ENCODE data around the gene IMPACT.

Gene IMPACT

GRCh38 chr18:24426398-24427294 is at the start of gene IMPACT:
TSS of gene IMPACT (plus strand) at chr18:24426670. CDS start at chr18:24426757, 87 bp downstream.
- in situ Hi-C loops (cut with MboI; ENCODE audit: low sequenced_read_pairs, unreplicated experiment): no loop called here
- no peak for TF ChIP-seq CTCF (IDR thresholded peaks at IDR 0.05; ENCODE audit: borderline replicate concordance, control extremely low read depth, extremely low read depth, insufficient read depth, missing control alignments)
- DNase-seq (ENCODE audit: low spot score): peak; percentile 83

GRCh38 chr18:24378598-24378997 is 47.9 kb upstream of the IMPACT start:
- DNase-seq (ENCODE audit: low spot score): no peak
- in situ Hi-C loops (cut with MboI; ENCODE audit: low sequenced_read_pairs, unreplicated experiment): no loop called here
- TF ChIP-seq CTCF (IDR thresholded peaks at IDR 0.05; ENCODE audit: borderline replicate concordance, control extremely low read depth, extremely low read depth, insufficient read depth, missing control alignments): no peak

GRCh38 chr18:24380163-24380747 is 46.2 kb upstream of the IMPACT start:
- in situ Hi-C loops (cut with MboI; ENCODE audit: low sequenced_read_pairs, unreplicated experiment): no loop called here
- no peak for DNase-seq (ENCODE audit: low spot score)
- no peak for TF ChIP-seq CTCF (IDR thresholded peaks at IDR 0.05; ENCODE audit: borderline replicate concordance, control extremely low read depth, extremely low read depth, insufficient read depth, missing control alignments)

GRCh38 chr18:24381126-24381525 is 45.3 kb upstream of the IMPACT start:
- DNase-seq (ENCODE audit: low spot score): no peak
- TF ChIP-seq CTCF (IDR thresholded peaks at IDR 0.05; ENCODE audit: borderline replicate concordance, control extremely low read depth, extremely low read depth, insufficient read depth, missing control alignments): no peak
- in situ Hi-C loops (cut with MboI; ENCODE audit: low sequenced_read_pairs, unreplicated experiment): no loop called here

GRCh38 chr18:24386681-24387080 is 39.8 kb upstream of the IMPACT start:
- no peak for TF ChIP-seq CTCF (IDR thresholded peaks at IDR 0.05; ENCODE audit: borderline replicate concordance, control extremely low read depth, extremely low read depth, insufficient read depth, missing control alignments)
- DNase-seq (ENCODE audit: low spot score): no peak
- in situ Hi-C loops (cut with MboI; ENCODE audit: low sequenced_read_pairs, unreplicated experiment): no loop called here

- in situ Hi-C loops (cut with MboI; ENCODE audit: low sequenced_read_pairs, unreplicated experiment): no loop called here
- TF ChIP-seq CTCF (IDR thresholded peaks at IDR 0.05; ENCODE audit: borderline replicate concordance, control extremely low read depth, extremely low read depth, insufficient read depth, missing control alignments): no peak
- no peak for DNase-seq (ENCODE audit: low spot score)
Measured at GRCh38 chr18:24388957-24389356, 37.5 kb upstream of the IMPACT start.
